HL-60 (cell line): ENCODE data around the gene ITIH1.

Experiments used
- DNase-seq, 2 experiments: peaks; one replicate each; pipeline ENCODE4 v3.0.0-alpha.2; 2010 to 2020; ENCODE audit warnings: low read depth in 1 of 2, low spot score in 1 of 2
- H3K27ac ChIP-seq: fragments of 250-450 bp; sonication (Bioruptor Pico); replicated peaks from 2 replicates; pipeline ENCODE4 v1.5.1; 2020; ENCODE audit warnings: mild to moderate bottlenecking, moderate library complexity
- H3K27me3 ChIP-seq: fragments of 250-450 bp; sonication (Bioruptor Pico); 2 replicates; pipeline ENCODE4 v1.5.1; 2021; ENCODE audit warnings: mild to moderate bottlenecking, moderate library complexity; ENCODE audit not compliant: insufficient read depth, poor library complexity, severe bottlenecking
- H3K4me3 ChIP-seq: replicated peaks from 2 replicates; pipeline ENCODE4 v1.5.1; 2011; ENCODE audit warnings: mild to moderate bottlenecking, control low read depth, low read length; ENCODE audit not compliant: insufficient read depth
- CTCF ChIP-seq: IDR thresholded peaks from one replicate; pipeline ENCODE4 v1.5.1; 2011; ENCODE audit warnings: low read length, control low read depth, inconsistent platforms; ENCODE audit not compliant: insufficient read depth
- GABPA ChIP-seq: IDR thresholded peaks from 2 replicates; pipeline ENCODE4 v1.6.1; 2012; ENCODE audit warnings: low read depth
- POLR2AphosphoS5 ChIP-seq: IDR thresholded peaks from 2 replicates; pipeline ENCODE4 v1.6.1; 2012; ENCODE audit warnings: low read depth
- REST ChIP-seq: IDR thresholded peaks from 2 replicates; pipeline ENCODE4 v1.6.1; 2012; ENCODE audit warnings: low read depth; ENCODE audit not compliant: insufficient replicate concordance
- SPI1 ChIP-seq: IDR thresholded peaks from 2 replicates; pipeline ENCODE4 v1.6.1; 2012; ENCODE audit warnings: low read depth, mild to moderate bottlenecking, borderline replicate concordance

Gene ITIH1

GRCh38 chr3:52791366-52791765, 14.0 kb downstream of the ITIH1 start:
- H3K27ac ChIP-seq: no peak overlapping the region
- no peak overlapping the region for H3K4me3 ChIP-seq
- no peak for DNase-seq
- TF ChIP-seq GABPA: no peak
- TF ChIP-seq POLR2AphosphoS5: no peak
- TF ChIP-seq SPI1: no peak
- no peak for TF ChIP-seq REST
- no peak for TF ChIP-seq CTCF
- H3K27me3 ChIP-seq: no peaks in the 10 kb centered on the region

- Histone ChIP-seq H3K27me3 (no peaks in the 10 kb centered on the region), H3K4me3 (no peak overlapping the region), H3K27ac (no peak overlapping the region)
- TF ChIP-seq GABPA: no peak
- TF ChIP-seq CTCF: no peak
- TF ChIP-seq REST: no peak
- TF ChIP-seq SPI1: no peak
- no peak for TF ChIP-seq POLR2AphosphoS5
- no peak for DNase-seq
Measured at GRCh38 chr3:52791928-52792327, 14.5 kb downstream of the ITIH1 start.

GRCh38 chr3:52792413-52792812, 15.0 kb downstream of the ITIH1 start:
- Histone ChIP-seq H3K27me3 (no peaks in the 10 kb centered on the region), H3K27ac (no peak overlapping the region), H3K4me3 (no peak overlapping the region)
- no peak for DNase-seq
- no peak for TF ChIP-seq SPI1
- no peak for TF ChIP-seq GABPA
- no peak for TF ChIP-seq CTCF
- no peak for TF ChIP-seq REST
- TF ChIP-seq POLR2AphosphoS5: no peak
